A549 (cell line): Measurements from ENCODE around the gene TMEM176B. TPM values are rescaled to one million over a fixed set of nuclear protein-coding genes. Genes with fewer than 3 reads are reported as not detected.

ENCODE experiments used
- ATAC-seq, 2 experiments: fragments of 200-7000 bp in 1 of 2; fragments of >200 bp in 1 of 2; cut with Nextera tagmentation in 1 of 2; cut with Tn5 transposase in 1 of 2; 3 replicates each; pipeline versions ENCODE4 v1.8.0 to v1.9.1; 2018 to 2020; ENCODE audit warnings: mild to moderate bottlenecking in 1 of 2, moderate library complexity in 1 of 2
- CTCF ChIA-PET: fragments of 300-600 bp; sonication (Branson Sonifier 250); formaldehyde crosslinking; extraction: SDS; loops from one replicate; lab custom pipeline; 2021; ENCODE audit warnings: antibody characterized with exemption, inconsistent platforms; lab: Yijun Ruan, JAX
- POLR2A ChIA-PET: fragments of 350-600 bp; formaldehyde crosslinking; extraction: SDS; loops from one replicate; lab custom pipeline; 2021; ENCODE audit warnings: antibody characterized with exemption, inconsistent platforms; lab: Yijun Ruan, JAX
- DNase-seq, 2 experiments: peaks; one replicate each; pipeline versions ENCODE4 v3.0.0 to v3.0.0-alpha.2; 2011 to 2016; ENCODE audit warnings: low read depth in 1 of 2, low spot score in 1 of 2
- FAIRE-seq: peaks from 2 replicates; lab custom pipeline; 2011; peaks lifted over from hg19 to GRCh38; lab: Jason Lieb, UNC
- H3K27ac ChIP-seq, 2 experiments: fragments of >200 bp; sonication (Bioruptor Twin); formaldehyde crosslinking; 3 replicates each; pipeline ENCODE4 v1.5.1; 2016 to 2017
- H3K4me1 ChIP-seq: fragments of >200 bp; sonication (Bioruptor Twin); formaldehyde crosslinking; 3 replicates; pipeline ENCODE4 v1.6.1; 2016
- H3K4me2 ChIP-seq: fragments of >200 bp; sonication (Bioruptor Twin); formaldehyde crosslinking; 3 replicates; pipeline ENCODE4 v1.6.1; 2016
- H3K4me3 ChIP-seq: fragments of >200 bp; sonication (Bioruptor Twin); formaldehyde crosslinking; 3 replicates; pipeline ENCODE4 v1.5.1; 2016
- H3K9me3 ChIP-seq: fragments of >200 bp; sonication (Bioruptor Twin); formaldehyde crosslinking; 3 replicates; pipeline ENCODE4 v1.6.1; 2016
- BHLHE40 ChIP-seq: IDR thresholded peaks from 2 replicates; pipeline ENCODE4 v1.6.1; 2012; ENCODE audit warnings: low read depth, low read length, inconsistent platforms
- CBX2 ChIP-seq: fragments of 200-600 bp; sonication (generic); IDR thresholded peaks from 2 replicates; pipeline ENCODE4 v1.6.1; 2016; ENCODE audit warnings: low read depth, mild to moderate bottlenecking, borderline replicate concordance
- CBX8 ChIP-seq: fragments of 200-600 bp; sonication (generic); IDR thresholded peaks from 2 replicates; pipeline ENCODE4 v1.6.1; 2016
- EHMT2 ChIP-seq: fragments of 200-600 bp; sonication (generic); IDR thresholded peaks from 2 replicates; pipeline ENCODE4 v1.6.1; 2016; ENCODE audit warnings: antibody characterized with exemption, low read depth, mild to moderate bottlenecking, moderate library complexity
- GATA3 ChIP-seq: IDR thresholded peaks from 2 replicates; pipeline ENCODE4 v1.6.1; 2012; ENCODE audit warnings: borderline replicate concordance
- JUN ChIP-seq, 2 experiments: fragments of >200 bp; sonication (Bioruptor Twin); formaldehyde crosslinking; IDR thresholded peaks; 2 replicates in 1 of 2; 3 replicates in 1 of 2; pipeline ENCODE4 v1.6.1; 2016 to 2017
- KDM5A ChIP-seq: fragments of 200-600 bp; sonication (generic); IDR thresholded peaks from 2 replicates; pipeline ENCODE4 v1.6.1; 2016; ENCODE audit warnings: antibody characterized with exemption, mild to moderate bottlenecking
- NR3C1 ChIP-seq: fragments of >200 bp; sonication (Bioruptor Twin); formaldehyde crosslinking; IDR thresholded peaks from 3 replicates; pipeline ENCODE4 v1.6.1; 2017
- PHF8 ChIP-seq: fragments of 200-600 bp; sonication (generic); IDR thresholded peaks from 2 replicates; pipeline ENCODE4 v1.6.1; 2016; ENCODE audit warnings: low read depth, mild to moderate bottlenecking, antibody characterized with exemption, moderate library complexity, borderline replicate concordance
- RAD21 ChIP-seq, 2 experiments: fragments of >200 bp in 1 of 2; sonication (Bioruptor Twin) in 1 of 2; formaldehyde crosslinking in 1 of 2; IDR thresholded peaks in 1 of 2; conservative IDR thresholded peaks in 1 of 2; 2 replicates in 1 of 2; 3 replicates in 1 of 2; pipeline ENCODE4 v1.6.1; 2012 to 2018; ENCODE audit warnings: inconsistent platforms in 1 of 2
- RCOR1 ChIP-seq: fragments of 150-350 bp; IDR thresholded peaks from 2 replicates; pipeline ENCODE4 v1.6.1; 2014; ENCODE audit warnings: antibody characterized with exemption, low read length, low read depth
- RNF2 ChIP-seq: fragments of 200-600 bp; sonication (generic); IDR thresholded peaks from 2 replicates; pipeline ENCODE4 v1.6.1; 2016; ENCODE audit warnings: low read depth, mild to moderate bottlenecking, antibody characterized with exemption, moderate library complexity, borderline replicate concordance
- SREBF2 ChIP-seq: fragments of 450-650 bp; IDR thresholded peaks from 2 replicates; pipeline ENCODE4 v1.6.1; 2014; ENCODE audit warnings: mild to moderate bottlenecking, moderate library complexity
- TFCP2L1 ChIP-seq: fragments of 250-450 bp; sonication (Bioruptor Pico); IDR thresholded peaks from 2 replicates; pipeline ENCODE4 v1.5.0; 2021; ENCODE audit warnings: mild to moderate bottlenecking
- ZC3H11A ChIP-seq: fragments of 450-650 bp; IDR thresholded peaks from 2 replicates; pipeline ENCODE4 v1.6.1; 2014; ENCODE audit warnings: antibody characterized with exemption, mild to moderate bottlenecking
- ZFP36 ChIP-seq: fragments of 450-650 bp; IDR thresholded peaks from 2 replicates; pipeline ENCODE4 v1.6.1; 2014; ENCODE audit warnings: borderline replicate concordance; ENCODE audit not compliant: partially characterized antibody
- WGBS: methylation state at CpG from one replicate; pipeline ENCODE4 v1.1.6; 2017; ENCODE audit errors: missing lambda C conversion rate; 5-methylcytosine and 5-hydroxymethylcytosine counted together
- polyA plus RNA-seq, 4 experiments: library from polyadenylated mRNA; depleted of rRNA in 3 of 4; stranded (reverse); fragments of >200 nt; fragmentation: RNase III in 1 of 4; extraction: RNeasy Plus Mini Kit Qiagen cat#74134 plus additional on column Dnase treatment in 1 of 4; gene quantifications; 2 replicates in 3 of 4; 3 replicates in 1 of 4; pipeline ENCODE4 v1.2.3, GENCODE V29; 2011 to 2017
- TF ChIP-seq, protein P1 (sequence below): fragments of 200-600 bp; sonication (generic); IDR thresholded peaks from 2 replicates; pipeline ENCODE4 v1.6.1; 2016; ENCODE audit warnings: antibody characterized with exemption, mild to moderate bottlenecking, moderate library complexity
- TF ChIP-seq, protein P2 (sequence below): fragments of 250-450 bp; sonication (Bioruptor Pico); IDR thresholded peaks from 2 replicates; pipeline ENCODE4 v1.5.0; 2021; ENCODE audit warnings: mild to moderate bottlenecking, moderate library complexity, borderline replicate concordance
- TF ChIP-seq, protein P3 (sequence below): fragments of 250-450 bp; sonication (Bioruptor Pico); IDR thresholded peaks from 2 replicates; pipeline ENCODE4 v1.5.0; 2020; ENCODE audit warnings: low read depth, mild to moderate bottlenecking, moderate library complexity
- TF ChIP-seq, protein P4 (sequence below): IDR thresholded peaks from 2 replicates; pipeline ENCODE4 v1.6.1; 2012

Gene TMEM176B
- polyA plus RNA-seq, 2 of the 4 experiments (the other 2 are of a cell fraction): 0.10 TPM; not detected in 1

DNA sequence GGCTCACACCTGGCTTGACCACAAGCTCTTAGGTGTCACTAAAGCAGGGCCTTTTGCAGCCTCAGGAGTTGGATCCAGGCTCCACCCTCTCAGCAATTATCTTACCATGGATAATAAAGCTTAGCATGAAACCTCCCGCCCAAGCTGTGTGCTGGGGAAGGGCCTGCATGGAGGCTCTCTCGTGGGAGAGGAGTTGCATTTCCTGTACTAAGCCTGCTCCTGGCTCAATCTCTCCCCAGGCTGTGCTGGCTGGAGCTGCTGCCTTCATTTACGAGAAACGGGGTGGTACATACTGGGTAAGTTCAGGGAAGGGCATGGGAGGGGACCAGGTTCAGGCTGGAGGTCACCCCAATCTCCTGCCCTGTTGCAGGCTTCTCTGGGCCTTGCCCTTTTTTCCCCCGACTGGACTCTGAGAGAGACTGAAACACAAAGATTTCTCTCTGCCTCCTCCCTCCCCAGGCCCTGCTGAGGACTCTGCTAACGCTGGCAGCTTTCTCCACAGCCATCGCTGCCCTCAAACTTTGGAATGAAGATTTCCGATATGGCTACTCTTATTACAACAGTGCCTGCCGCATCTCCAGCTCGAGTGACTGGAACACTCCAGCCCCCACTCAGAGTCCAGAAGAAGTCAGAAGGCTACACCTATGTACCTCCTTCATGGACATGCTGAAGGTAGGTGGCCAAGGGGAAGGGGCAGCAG is 3.1 kb upstream of the TMEM176B start:
- ATAC-seq (no peak), DNase-seq (no peak), FAIRE-seq (no peak)
- no peak overlapping the region for H3K4me3 ChIP-seq
- H3K9me3 ChIP-seq: peaks cover 5% of the 10 kb centered on the region; the same call in 1 of the 3 replicates
- no peak overlapping the region for H3K4me2 ChIP-seq
- H3K27ac ChIP-seq: no peak overlapping the region
- H3K4me1 ChIP-seq: no peaks in the 10 kb centered on the region
- ChIA-PET POLR2A (no interaction called here), CTCF (interaction anchor here (1.4 kb wide), 1 partner anchor 10 kb away, joined by 3 read pairs; no protein-coding TSS in a partner anchor)
- TF ChIP-seq GATA3 (no peak), RNF2 (no peak), RAD21 (conservative IDR thresholded peaks at IDR 0.05 in 1 of 2, IDR thresholded peaks at IDR 0.05 in 1 of 2) (no peak), CBX8 (no peak), BHLHE40 (no peak), TFCP2L1 (CRISPR knock-in tag) (no peak), KDM5A (no peak), JUN (IDR thresholded peaks at IDR 0.05) (no peak), SREBF2 (no peak), PHF8 (no peak), ZC3H11A (no peak), CBX2 (no peak), ZFP36 (no peak)
- TF ChIP-seq, protein P1, sequence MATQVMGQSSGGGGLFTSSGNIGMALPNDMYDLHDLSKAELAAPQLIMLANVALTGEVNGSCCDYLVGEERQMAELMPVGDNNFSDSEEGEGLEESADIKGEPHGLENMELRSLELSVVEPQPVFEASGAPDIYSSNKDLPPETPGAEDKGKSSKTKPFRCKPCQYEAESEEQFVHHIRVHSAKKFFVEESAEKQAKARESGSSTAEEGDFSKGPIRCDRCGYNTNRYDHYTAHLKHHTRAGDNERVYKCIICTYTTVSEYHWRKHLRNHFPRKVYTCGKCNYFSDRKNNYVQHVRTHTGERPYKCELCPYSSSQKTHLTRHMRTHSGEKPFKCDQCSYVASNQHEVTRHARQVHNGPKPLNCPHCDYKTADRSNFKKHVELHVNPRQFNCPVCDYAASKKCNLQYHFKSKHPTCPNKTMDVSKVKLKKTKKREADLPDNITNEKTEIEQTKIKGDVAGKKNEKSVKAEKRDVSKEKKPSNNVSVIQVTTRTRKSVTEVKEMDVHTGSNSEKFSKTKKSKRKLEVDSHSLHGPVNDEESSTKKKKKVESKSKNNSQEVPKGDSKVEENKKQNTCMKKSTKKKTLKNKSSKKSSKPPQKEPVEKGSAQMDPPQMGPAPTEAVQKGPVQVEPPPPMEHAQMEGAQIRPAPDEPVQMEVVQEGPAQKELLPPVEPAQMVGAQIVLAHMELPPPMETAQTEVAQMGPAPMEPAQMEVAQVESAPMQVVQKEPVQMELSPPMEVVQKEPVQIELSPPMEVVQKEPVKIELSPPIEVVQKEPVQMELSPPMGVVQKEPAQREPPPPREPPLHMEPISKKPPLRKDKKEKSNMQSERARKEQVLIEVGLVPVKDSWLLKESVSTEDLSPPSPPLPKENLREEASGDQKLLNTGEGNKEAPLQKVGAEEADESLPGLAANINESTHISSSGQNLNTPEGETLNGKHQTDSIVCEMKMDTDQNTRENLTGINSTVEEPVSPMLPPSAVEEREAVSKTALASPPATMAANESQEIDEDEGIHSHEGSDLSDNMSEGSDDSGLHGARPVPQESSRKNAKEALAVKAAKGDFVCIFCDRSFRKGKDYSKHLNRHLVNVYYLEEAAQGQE: no peak
- TF ChIP-seq, protein P2, sequence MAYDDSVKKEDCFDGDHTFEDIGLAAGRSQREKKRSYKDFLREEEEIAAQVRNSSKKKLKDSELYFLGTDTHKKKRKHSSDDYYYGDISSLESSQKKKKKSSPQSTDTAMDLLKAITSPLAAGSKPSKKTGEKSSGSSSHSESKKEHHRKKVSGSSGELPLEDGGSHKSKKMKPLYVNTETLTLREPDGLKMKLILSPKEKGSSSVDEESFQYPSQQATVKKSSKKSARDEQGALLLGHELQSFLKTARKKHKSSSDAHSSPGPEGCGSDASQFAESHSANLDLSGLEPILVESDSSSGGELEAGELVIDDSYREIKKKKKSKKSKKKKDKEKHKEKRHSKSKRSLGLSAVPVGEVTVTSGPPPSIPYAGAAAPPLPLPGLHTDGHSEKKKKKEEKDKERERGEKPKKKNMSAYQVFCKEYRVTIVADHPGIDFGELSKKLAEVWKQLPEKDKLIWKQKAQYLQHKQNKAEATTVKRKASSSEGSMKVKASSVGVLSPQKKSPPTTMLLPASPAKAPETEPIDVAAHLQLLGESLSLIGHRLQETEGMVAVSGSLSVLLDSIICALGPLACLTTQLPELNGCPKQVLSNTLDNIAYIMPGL: no peak
- TF ChIP-seq, protein P3, sequence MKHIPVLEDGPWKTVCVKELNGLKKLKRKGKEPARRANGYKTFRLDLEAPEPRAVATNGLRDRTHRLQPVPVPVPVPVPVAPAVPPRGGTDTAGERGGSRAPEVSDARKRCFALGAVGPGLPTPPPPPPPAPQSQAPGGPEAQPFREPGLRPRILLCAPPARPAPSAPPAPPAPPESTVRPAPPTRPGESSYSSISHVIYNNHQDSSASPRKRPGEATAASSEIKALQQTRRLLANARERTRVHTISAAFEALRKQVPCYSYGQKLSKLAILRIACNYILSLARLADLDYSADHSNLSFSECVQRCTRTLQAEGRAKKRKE: no peak
- TF ChIP-seq, protein P4, sequence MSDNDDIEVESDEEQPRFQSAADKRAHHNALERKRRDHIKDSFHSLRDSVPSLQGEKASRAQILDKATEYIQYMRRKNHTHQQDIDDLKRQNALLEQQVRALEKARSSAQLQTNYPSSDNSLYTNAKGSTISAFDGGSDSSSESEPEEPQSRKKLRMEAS: no peak
- 37% methylated on average over 10 of the region's 10 CpGs for WGBS

DNA sequence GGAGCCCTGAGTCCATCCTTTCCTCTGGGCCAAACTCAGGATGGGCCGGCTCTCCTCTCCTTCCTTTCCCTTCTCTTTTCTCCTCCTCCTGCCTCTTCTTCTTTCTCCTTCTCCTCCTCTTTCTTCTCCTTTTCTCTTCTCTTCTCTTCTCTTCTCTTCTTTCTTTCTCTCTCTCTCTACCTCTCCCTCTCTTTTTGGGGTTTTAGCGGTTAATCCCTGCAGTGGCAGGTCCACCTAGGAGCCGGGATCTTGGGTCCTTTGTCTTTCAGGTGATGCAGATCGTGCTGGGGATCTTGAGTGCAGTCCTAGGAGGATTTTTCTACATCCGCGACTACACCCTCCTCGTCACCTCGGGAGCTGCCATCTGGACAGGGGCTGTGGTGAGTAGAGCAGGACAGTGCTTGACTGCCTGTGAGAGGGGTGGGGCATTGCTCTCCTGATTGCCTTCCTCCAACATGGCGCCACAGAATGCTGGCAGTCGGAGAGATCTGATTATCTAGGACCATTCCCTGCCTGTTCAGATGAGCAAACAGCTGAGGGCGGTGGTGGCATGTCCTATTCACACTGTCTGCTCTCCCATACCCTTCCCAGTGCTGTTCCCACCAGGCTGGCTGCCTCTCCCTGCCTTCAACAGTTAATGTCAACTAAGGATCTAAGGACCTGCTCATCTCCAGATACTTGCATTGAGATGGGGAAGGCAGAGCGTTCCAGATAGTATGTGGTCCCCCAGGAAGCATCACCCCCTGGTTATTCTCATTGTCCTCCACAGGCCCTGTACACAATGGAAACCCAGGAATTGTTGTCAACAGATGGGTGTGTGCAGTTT is 2.0 kb upstream of the TMEM176B start:
- Histone ChIP-seq H3K4me1 (no peaks in the 10 kb centered on the region), H3K4me3 (no peak overlapping the region), H3K4me2 (no peak overlapping the region), H3K9me3 (peaks cover 5% of the 10 kb centered on the region; the same call in 1 of the 3 replicates), H3K27ac (no peak overlapping the region)
- CTCF ChIA-PET: no interaction called here
- POLR2A ChIA-PET: no interaction called here
- TF ChIP-seq EHMT2 (no peak), ZC3H11A (no peak), RCOR1 (no peak), NR3C1 (no peak)
- 40% methylated on average over 12 of the region's 12 CpGs for WGBS
- ATAC-seq (no peak), DNase-seq (no peak), FAIRE-seq (no peak)
